NCI-H128 (cell line): Measurements from ENCODE around the gene DBNDD2.

ENCODE experiments used
- DNase-seq: peaks from one replicate; lab custom pipeline; 2025; ENCODE audit not compliant: unreplicated experiment; lab: John Stamatoyannopoulos, UW

DBNDD2 gene

DNA sequence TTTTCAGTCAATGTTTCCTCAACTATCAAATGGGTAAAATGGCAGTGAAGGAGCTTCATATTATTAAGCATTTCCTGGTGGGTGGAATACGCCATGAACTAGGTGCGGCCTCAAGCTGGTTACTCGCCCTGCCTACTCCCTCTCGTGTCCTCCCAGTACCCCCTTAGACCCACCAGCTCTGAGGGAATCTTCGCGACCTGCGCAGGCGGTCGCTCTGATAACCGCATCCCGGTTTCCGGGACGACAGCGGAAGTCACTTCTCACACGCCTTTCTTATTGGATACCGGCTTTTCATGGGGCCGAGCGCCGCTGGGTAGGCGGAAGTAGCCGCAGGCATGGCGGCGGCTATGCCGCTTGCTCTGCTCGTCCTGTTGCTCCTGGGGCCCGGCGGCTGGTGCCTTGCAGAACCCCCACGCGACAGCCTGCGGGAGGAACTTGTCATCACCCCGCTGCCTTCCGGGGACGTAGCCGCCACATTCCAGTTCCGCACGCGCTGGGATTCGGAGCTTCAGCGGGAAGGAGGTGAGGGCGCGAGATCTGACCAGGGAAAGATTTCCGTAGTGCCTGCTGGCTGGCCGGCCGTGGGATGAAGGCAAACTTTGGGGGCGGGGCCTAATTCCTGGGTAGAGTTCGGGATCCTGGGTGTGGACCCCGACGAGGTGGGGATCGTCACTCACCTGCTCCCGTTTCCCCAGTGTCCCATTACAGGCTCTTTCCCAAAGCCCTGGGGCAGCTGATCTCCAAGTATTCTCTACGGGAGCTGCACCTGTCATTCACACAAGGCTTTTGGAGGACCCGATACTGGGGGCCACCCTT, 7.9 kb downstream of the DBNDD2 start, which contains the start of gene PIGT:
PIGT (plus strand) TSS at position 320 of the 816 bp plus-strand sequence; CDS start at position 336, 16 bp downstream.
- DNase-seq = peak; percentile 38

DNA sequence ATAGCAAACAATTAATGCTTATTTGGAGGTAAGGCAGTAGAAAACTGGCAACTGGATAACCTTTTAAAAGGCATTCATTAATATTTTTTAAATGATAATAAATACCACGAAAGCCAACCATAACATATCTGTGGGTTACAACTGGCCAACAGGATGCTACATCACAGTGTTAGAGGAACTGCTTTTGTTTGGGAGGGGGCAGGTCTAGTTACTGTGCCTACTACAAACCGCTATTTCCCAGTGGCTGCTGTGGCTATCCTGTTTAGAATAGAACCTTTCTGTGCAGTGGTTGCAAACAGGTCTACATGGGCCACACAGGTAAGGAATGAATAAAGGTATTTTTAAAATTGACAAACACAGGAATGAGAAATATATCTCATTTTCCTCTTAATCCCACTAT, 8.8 kb downstream of the DBNDD2 start:
- DNase-seq = no peak

DNA sequence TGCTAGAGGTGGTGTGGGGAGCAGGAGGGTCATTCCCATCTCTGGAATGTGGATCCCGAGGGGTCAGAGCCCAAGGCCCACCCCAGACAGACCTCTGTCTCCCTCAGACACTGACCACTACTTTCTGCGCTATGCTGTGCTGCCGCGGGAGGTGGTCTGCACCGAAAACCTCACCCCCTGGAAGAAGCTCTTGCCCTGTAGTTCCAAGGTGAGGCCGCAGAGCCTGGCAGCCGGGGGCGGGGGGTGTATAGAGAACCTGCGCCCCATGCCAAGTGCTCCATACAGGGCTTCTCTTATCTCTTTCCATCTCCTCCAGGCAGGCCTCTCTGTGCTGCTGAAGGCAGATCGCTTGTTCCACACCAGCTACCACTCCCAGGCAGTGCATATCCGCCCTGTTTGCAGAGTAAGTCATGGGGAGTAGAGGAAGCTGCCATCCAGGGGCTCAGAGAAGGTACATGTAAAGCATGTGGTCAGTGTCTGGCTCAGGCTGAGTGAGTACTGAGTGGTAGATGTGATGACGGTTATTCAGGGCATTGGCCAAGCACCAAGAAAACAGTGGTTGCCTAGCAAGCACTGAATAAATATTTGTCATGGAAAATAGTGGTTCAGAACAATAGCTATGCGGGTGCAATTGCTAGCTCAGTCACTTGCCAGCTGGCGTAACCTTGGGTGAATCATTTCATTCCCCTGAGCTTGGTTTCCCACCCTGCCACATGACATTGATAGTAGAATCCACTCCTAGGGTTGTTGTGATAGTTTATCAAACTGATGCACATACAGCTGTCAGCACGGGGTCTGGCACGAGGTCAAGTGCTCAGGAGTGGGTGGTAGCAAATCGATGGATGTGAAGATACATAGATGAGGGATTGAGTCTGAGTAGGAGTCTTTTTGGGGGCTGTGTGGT, 11.4 kb downstream of the DBNDD2 start:
- peak; percentile 42 for DNase-seq

GRCh38 chr20:45420125-45420524, 12.0 kb downstream of the DBNDD2 start:
- no peak for DNase-seq

DNA sequence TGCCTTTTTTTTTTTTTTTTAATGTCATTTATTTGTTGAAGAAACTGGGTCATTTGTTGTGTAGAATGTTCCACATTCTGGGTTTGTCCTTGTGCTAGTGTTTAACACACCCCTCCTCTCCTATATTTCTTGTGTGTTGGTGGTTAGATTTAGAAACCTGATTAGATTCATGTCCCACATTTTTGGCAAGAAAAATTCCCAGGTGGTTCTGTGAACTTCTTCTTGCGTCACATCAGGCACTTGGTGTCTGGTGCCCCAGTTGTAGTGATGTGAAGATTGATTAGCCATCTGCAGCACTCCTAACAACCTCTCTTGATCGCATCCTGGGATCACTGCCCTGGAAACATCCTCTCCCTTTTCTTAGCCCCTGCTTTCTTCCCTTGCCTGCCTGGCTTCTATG, 15.6 kb downstream of the DBNDD2 start:
- DNase-seq = no peak

DNA sequence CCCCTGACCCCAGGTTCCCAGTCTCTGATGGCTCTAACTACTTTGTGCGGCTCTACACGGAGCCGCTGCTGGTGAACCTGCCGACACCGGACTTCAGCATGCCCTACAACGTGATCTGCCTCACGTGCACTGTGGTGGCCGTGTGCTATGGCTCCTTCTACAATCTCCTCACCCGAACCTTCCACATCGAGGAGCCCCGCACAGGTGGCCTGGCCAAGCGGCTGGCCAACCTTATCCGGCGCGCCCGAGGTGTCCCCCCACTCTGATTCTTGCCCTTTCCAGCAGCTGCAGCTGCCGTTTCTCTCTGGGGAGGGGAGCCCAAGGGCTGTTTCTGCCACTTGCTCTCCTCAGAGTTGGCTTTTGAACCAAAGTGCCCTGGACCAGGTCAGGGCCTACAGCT, 17.5 kb downstream of the DBNDD2 start:
- DNase-seq = no peak

DNA sequence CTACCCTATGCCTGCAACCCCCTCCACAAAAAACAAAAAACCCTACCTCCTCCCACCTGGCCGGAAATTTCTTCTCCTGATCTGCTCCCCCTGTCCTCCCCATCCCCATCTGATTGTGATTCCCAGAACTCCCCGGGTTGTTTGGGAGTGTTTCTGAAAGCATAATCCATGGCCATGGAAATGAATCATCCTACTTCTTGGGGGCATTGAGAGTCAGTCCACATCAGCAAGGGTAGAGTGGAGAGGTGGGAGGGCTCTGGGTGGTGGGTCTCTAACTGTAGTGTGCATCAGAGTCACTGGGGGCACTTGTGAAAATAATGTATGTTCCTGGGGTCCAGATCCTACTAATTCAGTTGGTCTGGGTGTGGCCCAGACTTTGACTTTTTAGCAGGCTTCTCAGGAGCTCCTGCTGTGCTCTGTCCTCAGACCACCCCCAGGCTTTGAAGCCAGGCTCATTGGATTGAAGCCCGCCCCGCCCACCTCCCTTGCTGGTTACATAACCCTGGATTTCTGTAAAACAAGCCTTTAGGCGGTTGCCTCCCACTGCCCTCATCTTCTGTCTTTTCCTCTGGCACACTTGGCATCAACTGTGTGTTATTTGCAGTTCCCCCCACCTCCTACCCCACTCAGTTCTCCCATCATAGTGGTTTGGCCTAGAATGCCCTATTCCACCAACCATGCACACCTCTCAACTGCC, 18.4 kb downstream of the DBNDD2 start:
- DNase-seq = no peak

GRCh38 chr20:45427236-45428149, 19.4 kb downstream of the DBNDD2 start:
- no peak for DNase-seq

GRCh38 chr20:45429618-45430017, 21.5 kb downstream of the DBNDD2 start:
- DNase-seq = no peak

DNA sequence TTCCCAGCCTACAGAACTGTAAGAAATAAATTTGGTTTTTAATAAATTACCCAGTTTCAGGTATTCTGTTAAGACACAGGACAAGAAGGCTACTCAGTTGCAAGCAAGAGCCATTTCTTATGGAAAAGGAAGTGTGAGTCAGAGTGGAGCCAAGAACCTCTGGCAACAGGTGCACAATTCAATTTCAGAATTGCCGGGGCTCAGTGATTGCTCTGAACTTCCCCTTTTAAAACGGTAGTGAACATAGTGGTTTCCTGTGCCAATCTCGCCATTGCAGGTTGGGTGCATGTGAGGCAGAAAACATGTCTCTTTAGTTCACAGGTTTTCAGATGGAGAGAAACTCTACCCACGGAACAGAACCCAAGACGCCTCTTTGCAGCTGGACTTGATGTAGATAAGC, 24.2 kb downstream of the DBNDD2 start:
- no peak for DNase-seq

DNA sequence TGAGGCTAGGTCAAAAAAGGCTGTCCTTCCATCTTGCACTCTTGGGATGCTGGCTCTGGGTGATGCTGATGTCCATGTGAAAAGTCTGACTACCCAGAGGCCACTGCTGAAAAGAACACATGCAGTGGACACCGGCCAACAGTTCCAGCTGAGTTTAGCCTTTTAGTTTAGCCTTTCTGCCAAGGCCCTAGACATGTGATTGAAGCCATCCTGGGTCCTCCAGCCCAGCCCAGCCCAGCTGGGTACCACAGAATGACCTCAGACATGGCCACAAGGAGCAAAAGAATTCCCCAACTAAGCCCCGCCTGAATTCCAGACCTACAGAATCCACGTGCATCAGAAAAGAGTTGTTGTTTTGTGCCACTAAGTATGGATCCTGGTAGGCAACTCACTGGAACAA, 25.2 kb downstream of the DBNDD2 start:
- no peak for DNase-seq

- DNase-seq = no peak
These were observed 25.9 kb downstream of the DBNDD2 start for GRCh38 chr20:45433976-45434375.

- DNase-seq = peak; percentile 74
These were observed 28.8 kb downstream of the DBNDD2 start for GRCh38 chr20:45436732-45437485.

GRCh38 chr20:45440424-45440823, 32.3 kb downstream of the DBNDD2 start:
- DNase-seq = no peak

GRCh38 chr20:45440891-45441685, 33.0 kb downstream of the DBNDD2 start:
- DNase-seq = no peak

- no peak for DNase-seq
These were observed 33.7 kb downstream of the DBNDD2 start for GRCh38 chr20:45441746-45442145.

- DNase-seq = no peak
These were observed 36.0 kb downstream of the DBNDD2 start for GRCh38 chr20:45444050-45444449.

DNA sequence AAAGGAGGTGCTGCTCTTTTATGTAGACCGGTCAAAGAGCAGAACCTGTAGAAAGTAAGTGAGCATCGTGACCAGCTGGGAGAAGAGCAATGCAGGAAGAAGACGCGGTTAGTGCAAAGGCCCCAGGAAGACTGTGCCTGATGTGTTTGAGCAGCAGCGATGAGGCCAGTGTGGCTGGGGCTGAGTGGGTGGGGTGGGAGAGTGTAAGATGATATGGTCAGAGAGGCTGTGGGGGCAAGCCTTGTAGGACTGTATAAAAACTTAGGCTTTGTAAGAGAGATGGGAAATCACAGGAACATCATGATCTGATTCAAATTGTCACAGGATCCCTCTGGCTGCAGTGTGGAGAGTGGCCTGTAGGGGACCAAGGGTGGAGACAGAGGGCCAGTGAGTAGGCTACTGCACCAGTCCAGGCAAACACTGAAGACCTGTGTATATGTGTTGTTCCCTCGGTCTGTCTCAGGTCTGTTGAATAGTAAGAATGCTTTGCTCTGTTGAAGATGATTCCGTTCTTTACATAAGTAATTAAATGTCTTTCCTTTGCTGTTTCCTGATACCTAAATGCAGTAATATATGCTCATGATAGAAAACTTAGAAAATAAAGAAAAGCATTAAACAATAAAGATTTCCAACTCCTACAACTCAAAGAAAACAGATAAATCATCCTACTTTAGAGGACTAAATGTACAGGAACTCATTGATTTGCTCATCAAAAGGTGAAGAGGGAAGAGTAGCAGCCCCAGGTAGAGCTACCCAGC, 37.9 kb downstream of the DBNDD2 start:
- DNase-seq = no peak
